ENCODE data around the gene STRN. TPM values are rescaled to one million over a fixed set of nuclear protein-coding genes. Genes with fewer than 3 reads are reported as not detected.
A peak's percentile ranks its signal among the peaks of the same experiment; 100 is the strongest.
"Not testable (repeated sequence)": the region's sequence is repeated elsewhere in the genome, so short reads cannot be mapped to it uniquely, and the experiment has no call there.

Gene STRN
- total RNA-seq, 2 donors from 2014 or later = 44.0 to 50.6 TPM

DNA sequence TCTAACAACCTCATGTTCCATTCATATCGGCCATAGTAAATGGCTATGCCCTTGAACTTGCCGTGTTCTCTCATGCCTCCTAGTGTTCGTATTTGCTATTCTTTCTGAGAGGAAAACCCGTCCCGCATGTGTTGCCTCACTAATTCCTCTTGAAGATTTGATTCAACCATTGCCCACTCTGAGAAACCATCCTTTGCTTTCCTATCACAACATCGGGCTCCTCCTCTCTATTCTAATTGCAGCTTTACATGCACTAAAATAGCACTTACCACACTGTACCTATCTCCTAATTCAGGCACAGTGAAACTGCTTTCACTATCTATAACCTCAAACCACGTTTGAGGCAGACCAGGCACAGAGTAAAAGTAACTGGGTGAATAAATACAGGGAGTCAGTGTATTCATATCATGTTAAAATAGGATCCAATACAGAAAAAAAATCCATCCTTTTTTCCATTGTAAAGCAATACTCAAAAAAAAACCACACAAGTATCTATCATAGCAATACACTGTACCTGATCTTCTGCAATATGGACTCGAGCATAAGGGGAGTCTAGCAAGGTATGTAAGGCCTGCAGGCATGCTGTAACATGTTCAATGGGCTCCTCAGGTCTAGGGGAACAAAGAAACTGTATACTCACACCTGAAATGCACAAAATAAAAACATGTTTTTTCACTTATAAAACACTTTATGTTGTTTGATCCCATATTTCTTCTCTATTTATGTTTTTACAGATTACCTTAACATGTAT lies 39.0 kb upstream of the STRN start:
- no peaks in the 10 kb centered on the region for H3K9me3 Mint-ChIP-seq
- WGBS, 2 experiments (ENCODE audit: insufficient coverage in 1 of 2, insufficient read length in 1 of 2) = 76 to 78% methylated on average over 7 to 8 of the region's 8 CpGs
- Histone ChIP-seq H3K27me3 (ENCODE audit: control insufficient read depth, insufficient read depth, low read length, poor library complexity, severe bottlenecking) (no peaks in the 10 kb centered on the region), H3K27ac (ENCODE audit: low read depth, low read length) (no peak overlapping the region), H3K4me3 (ENCODE audit: low read length) (no peak overlapping the region), H3K4me1 (ENCODE audit: control insufficient read depth, insufficient read depth, low read length) (no peaks in the 10 kb centered on the region), H3K36me3 (ENCODE audit: control insufficient read depth, insufficient read depth, low read length) (peaks cover 41% of the 10 kb centered on the region), H3K9ac (ENCODE audit: extremely low read depth, low read length, poor library complexity, severe bottlenecking) (no peak overlapping the region), H3K9me3 (ENCODE audit: control insufficient read depth, low read length) (no peaks in the 10 kb centered on the region)
- no peak overlapping the region for H3K4me3 Mint-ChIP-seq
- H3K27me3 Mint-ChIP-seq (ENCODE audit: insufficient read depth) = no peaks in the 10 kb centered on the region
- H3K36me3 Mint-ChIP-seq (ENCODE audit: low read depth) = peaks cover 30% of the 10 kb centered on the region
- no peak overlapping the region for H3K27ac Mint-ChIP-seq
- DNase-seq = peak; percentile 68
- peaks cover 16% of the 10 kb centered on the region for H3K4me1 Mint-ChIP-seq
- TF ChIP-seq, protein P1, sequence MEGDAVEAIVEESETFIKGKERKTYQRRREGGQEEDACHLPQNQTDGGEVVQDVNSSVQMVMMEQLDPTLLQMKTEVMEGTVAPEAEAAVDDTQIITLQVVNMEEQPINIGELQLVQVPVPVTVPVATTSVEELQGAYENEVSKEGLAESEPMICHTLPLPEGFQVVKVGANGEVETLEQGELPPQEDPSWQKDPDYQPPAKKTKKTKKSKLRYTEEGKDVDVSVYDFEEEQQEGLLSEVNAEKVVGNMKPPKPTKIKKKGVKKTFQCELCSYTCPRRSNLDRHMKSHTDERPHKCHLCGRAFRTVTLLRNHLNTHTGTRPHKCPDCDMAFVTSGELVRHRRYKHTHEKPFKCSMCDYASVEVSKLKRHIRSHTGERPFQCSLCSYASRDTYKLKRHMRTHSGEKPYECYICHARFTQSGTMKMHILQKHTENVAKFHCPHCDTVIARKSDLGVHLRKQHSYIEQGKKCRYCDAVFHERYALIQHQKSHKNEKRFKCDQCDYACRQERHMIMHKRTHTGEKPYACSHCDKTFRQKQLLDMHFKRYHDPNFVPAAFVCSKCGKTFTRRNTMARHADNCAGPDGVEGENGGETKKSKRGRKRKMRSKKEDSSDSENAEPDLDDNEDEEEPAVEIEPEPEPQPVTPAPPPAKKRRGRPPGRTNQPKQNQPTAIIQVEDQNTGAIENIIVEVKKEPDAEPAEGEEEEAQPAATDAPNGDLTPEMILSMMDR (conservative IDR thresholded peaks at IDR 0.05) = peak; percentile 82

DNA sequence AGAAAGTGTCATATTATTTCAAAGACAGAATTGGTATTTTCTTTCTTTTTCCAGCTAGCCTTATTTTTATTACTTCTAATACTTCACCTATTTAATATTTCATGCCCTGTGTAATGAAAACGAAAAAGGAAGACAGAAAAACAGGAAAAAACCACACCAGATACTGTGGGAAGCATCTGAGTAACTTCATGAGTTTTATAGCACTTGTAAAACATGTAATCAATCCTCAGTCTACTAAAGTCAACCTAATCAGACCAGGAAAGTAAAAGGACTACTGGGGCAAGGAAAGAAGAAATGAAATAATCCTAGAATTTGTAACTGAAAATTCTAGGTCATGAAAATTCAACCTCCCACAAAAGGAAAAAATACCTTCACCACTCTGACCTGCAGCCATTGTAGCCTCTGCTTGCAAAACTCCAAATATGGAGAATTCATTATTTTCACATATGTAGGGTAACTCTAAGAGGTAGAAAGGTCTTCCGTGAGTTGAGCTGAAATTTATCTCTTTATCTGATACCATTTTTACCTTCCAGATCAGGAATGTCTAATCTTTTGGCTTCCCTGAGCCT lies 34.7 kb upstream of the STRN start:
- whole genome bisulfite sequencing, 2 experiments (ENCODE audit: insufficient coverage in 1 of 2, insufficient read length in 1 of 2) = 88 to 100% methylated on average over 1 to 2 of the region's 2 CpGs
- Histone ChIP-seq H3K36me3 (ENCODE audit: control insufficient read depth, insufficient read depth, low read length) (peaks cover 41% of the 10 kb centered on the region), H3K9ac (ENCODE audit: extremely low read depth, low read length, poor library complexity, severe bottlenecking) (no peak overlapping the region), H3K27ac (ENCODE audit: low read depth, low read length) (no peak overlapping the region), H3K4me1 (ENCODE audit: control insufficient read depth, insufficient read depth, low read length) (no peaks in the 10 kb centered on the region), H3K4me3 (ENCODE audit: low read length) (no peak overlapping the region), H3K9me3 (ENCODE audit: control insufficient read depth, low read length) (no peaks in the 10 kb centered on the region), H3K27me3 (ENCODE audit: control insufficient read depth, insufficient read depth, low read length, poor library complexity, severe bottlenecking) (no peaks in the 10 kb centered on the region)
- Mint-ChIP-seq H3K27me3 (ENCODE audit: insufficient read depth) (no peaks in the 10 kb centered on the region), H3K27ac (no peak overlapping the region), H3K4me1 (peaks cover 16% of the 10 kb centered on the region), H3K9me3 (no peaks in the 10 kb centered on the region), H3K4me3 (no peak overlapping the region), H3K36me3 (ENCODE audit: low read depth) (peaks cover 43% of the 10 kb centered on the region)
- TF ChIP-seq, protein P1 (conservative IDR thresholded peaks at IDR 0.05) = no peak
- no peak for DNase-seq

DNA sequence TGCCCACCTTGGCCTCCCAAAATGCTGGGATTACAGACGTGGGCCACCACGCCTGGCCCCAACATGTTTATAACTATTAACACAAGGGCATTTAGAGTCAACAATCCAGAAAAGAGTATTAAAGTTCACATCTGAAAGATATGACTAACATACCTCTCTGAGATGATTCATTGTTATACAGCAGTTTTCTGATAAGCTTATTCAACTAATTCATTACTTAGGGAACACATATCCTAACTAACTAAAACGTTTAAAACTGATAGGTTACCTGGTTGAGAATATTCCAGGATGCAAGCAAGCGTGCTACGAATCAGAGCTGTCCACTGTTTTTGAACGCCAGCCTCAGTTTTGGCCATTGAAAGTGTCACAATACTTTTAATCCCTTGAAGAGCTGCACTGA lies 34.0 kb upstream of the STRN start:
- peaks cover 35% of the 10 kb centered on the region for H3K36me3 ChIP-seq (ENCODE audit: control insufficient read depth, insufficient read depth, low read length)
- H3K9me3 Mint-ChIP-seq = no peaks in the 10 kb centered on the region
- no peaks in the 10 kb centered on the region for H3K27me3 ChIP-seq (ENCODE audit: control insufficient read depth, insufficient read depth, low read length, poor library complexity, severe bottlenecking)
- peaks cover 42% of the 10 kb centered on the region for H3K36me3 Mint-ChIP-seq (ENCODE audit: low read depth)
- H3K9ac ChIP-seq (ENCODE audit: extremely low read depth, low read length, poor library complexity, severe bottlenecking) = no peak overlapping the region
- H3K4me3 ChIP-seq (ENCODE audit: low read length) = no peak overlapping the region
- H3K27ac Mint-ChIP-seq = no peak overlapping the region
- H3K9me3 ChIP-seq (ENCODE audit: control insufficient read depth, low read length) = no peaks in the 10 kb centered on the region
- WGBS, 2 experiments (ENCODE audit: insufficient coverage in 1 of 2, insufficient read length in 1 of 2) = 92 to 96% methylated on average over 4 to 6 of the region's 6 CpGs
- TF ChIP-seq, protein P1 (conservative IDR thresholded peaks at IDR 0.05) = no peak
- no peaks in the 10 kb centered on the region for H3K4me1 ChIP-seq (ENCODE audit: control insufficient read depth, insufficient read depth, low read length)
- no peak for DNase-seq
- H3K4me1 Mint-ChIP-seq = peaks cover 16% of the 10 kb centered on the region
- no peak overlapping the region for H3K4me3 Mint-ChIP-seq
- H3K27ac ChIP-seq (ENCODE audit: low read depth, low read length) = no peak overlapping the region
- H3K27me3 Mint-ChIP-seq (ENCODE audit: insufficient read depth) = no peaks in the 10 kb centered on the region

DNA sequence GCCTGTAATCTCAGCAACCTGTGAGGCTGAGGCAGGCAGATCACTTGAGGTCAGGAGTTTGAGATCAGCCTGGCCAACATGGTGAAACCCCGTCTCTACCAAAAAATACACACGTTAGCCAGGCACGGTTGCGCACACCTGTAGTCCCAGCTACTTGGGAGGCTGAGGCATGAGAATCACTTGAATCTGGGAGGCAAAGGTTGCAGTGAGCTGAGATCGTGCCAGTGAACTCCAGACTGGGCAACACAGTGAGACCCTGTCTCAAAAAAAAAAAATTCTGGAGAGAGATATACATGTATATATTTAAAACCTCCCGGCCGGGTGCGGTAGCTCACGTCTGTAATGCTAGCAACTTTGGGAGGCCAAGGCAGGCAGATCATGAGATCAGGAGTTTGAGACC lies 33.1 kb upstream of the STRN start:
- H3K9me3 ChIP-seq (ENCODE audit: control insufficient read depth, low read length); H3K27ac Mint-ChIP-seq; H3K4me3 Mint-ChIP-seq; H3K9ac ChIP-seq (ENCODE audit: extremely low read depth, low read length, poor library complexity, severe bottlenecking); H3K4me3 ChIP-seq (ENCODE audit: low read length); H3K4me1 Mint-ChIP-seq; DNase-seq; H3K27me3 ChIP-seq (ENCODE audit: control insufficient read depth, insufficient read depth, low read length, poor library complexity, severe bottlenecking); H3K9me3 Mint-ChIP-seq; H3K27me3 Mint-ChIP-seq (ENCODE audit: insufficient read depth); H3K27ac ChIP-seq (ENCODE audit: low read depth, low read length); H3K4me1 ChIP-seq (ENCODE audit: control insufficient read depth, insufficient read depth, low read length): not testable (repeated sequence)
- H3K36me3 Mint-ChIP-seq (ENCODE audit: low read depth) = peaks cover 43% of the 10 kb centered on the region
- peaks cover 33% of the 10 kb centered on the region for H3K36me3 ChIP-seq (ENCODE audit: control insufficient read depth, insufficient read depth, low read length)
- WGBS, 2 experiments (ENCODE audit: insufficient coverage in 1 of 2, insufficient read length in 1 of 2) = 95 to 98% methylated on average over 8 to 9 of the region's 9 CpGs
